Brain microvascular endothelial cell (primary cell): ENCODE measurements around the gene RCOR1.

ENCODE experiments used
- DNase-seq: peaks from one replicate; pipeline ENCODE4 v3.0.0-alpha.2; 2020
- H3K27ac ChIP-seq: fragments of 250-450 bp; sonication (Bioruptor Pico); 2 replicates; pipeline ENCODE4 v1.5.1; 2020; ENCODE audit warnings: mild to moderate bottlenecking, moderate library complexity
- H3K27me3 ChIP-seq: fragments of 250-450 bp; sonication (Bioruptor Pico); replicated peaks from 2 replicates; pipeline ENCODE4 v1.5.1; 2020; ENCODE audit warnings: mild to moderate bottlenecking
- H3K36me3 ChIP-seq: fragments of 250-450 bp; sonication (Bioruptor Pico); replicated peaks from 2 replicates; pipeline ENCODE4 v1.5.1; 2020; ENCODE audit warnings: mild to moderate bottlenecking
- H3K4me3 ChIP-seq: 2 replicates; pipeline ENCODE4 v1.5.1; 2011; ENCODE audit warnings: low read depth, mild to moderate bottlenecking, control low read depth, low read length, moderate library complexity
- CTCF ChIP-seq: IDR thresholded peaks from 2 replicates; pipeline ENCODE4 v1.5.1; 2011; ENCODE audit warnings: low read depth, mild to moderate bottlenecking, moderate library complexity, low read length, control low read depth, inconsistent platforms; ENCODE audit errors: missing control alignments
- in situ Hi-C: cut with HindIII; loops from 2 replicates; pipeline ENCODE4 v1.10.0; 2017; ENCODE audit warnings: low sequenced_read_pairs, low pct_ligation_motif_present

The RCOR1 gene

GRCh38 chr14:102737402-102738372 is 145.2 kb downstream of the RCOR1 start:
- no peak for TF ChIP-seq CTCF
- H3K36me3 ChIP-seq, result peaks cover 2% of the 10 kb centered on the region
- no peak for DNase-seq
- H3K27me3 ChIP-seq, result no peaks in the 10 kb centered on the region
- H3K27ac ChIP-seq, result no peak overlapping the region
- H3K4me3 ChIP-seq, result no peak overlapping the region
- in situ Hi-C loops, result no loop called here

GRCh38 chr14:102738373-102739189 is 146.1 kb downstream of the RCOR1 start:
- Histone ChIP-seq H3K36me3 (peaks cover 2% of the 10 kb centered on the region), H3K27ac (no peak overlapping the region), H3K4me3 (no peak overlapping the region), H3K27me3 (no peaks in the 10 kb centered on the region)
- no peak for DNase-seq
- no peak for TF ChIP-seq CTCF
- in situ Hi-C loops, result no loop called here

GRCh38 chr14:102739190-102739469 is 146.7 kb downstream of the RCOR1 start:
- in situ Hi-C loops, result no loop called here
- TF ChIP-seq CTCF, result no peak

GRCh38 chr14:102746634-102747438 is 154.4 kb downstream of the RCOR1 start:
- Histone ChIP-seq H3K27ac (no peak overlapping the region), H3K36me3 (no peaks in the 10 kb centered on the region), H3K4me3 (no peak overlapping the region), H3K27me3 (no peaks in the 10 kb centered on the region)
- no peak for TF ChIP-seq CTCF
- in situ Hi-C loops, result no loop called here
- DNase-seq, result no peak

More at GRCh38 chr14:102739190-102739469, 146.7 kb downstream of the RCOR1 start:
- Histone ChIP-seq H3K4me3 (no peak overlapping the region), H3K27ac (no peak overlapping the region), H3K27me3 (no peaks in the 10 kb centered on the region), H3K36me3 (peaks cover 2% of the 10 kb centered on the region)
- no peak for DNase-seq

GRCh38 chr14:102748806-102749205 is 156.4 kb downstream of the RCOR1 start:
- no peak overlapping the region for H3K27ac ChIP-seq
- H3K4me3 ChIP-seq, result no peak overlapping the region
- no peaks in the 10 kb centered on the region for H3K27me3 ChIP-seq
- no peaks in the 10 kb centered on the region for H3K36me3 ChIP-seq
- no peak for DNase-seq
- no peak for TF ChIP-seq CTCF
- in situ Hi-C loops, result no loop called here
